IPS-18a (cell line): ENCODE results near the gene PRAMEF8.
"Not testable (repeated sequence)": the region's sequence is repeated elsewhere in the genome, so short reads cannot be mapped to it uniquely, and the experiment has no call there.

Experiments used
- H3K27ac ChIP-seq: one replicate; pipeline ENCODE4 v1.5.1; 2013; ENCODE audit warnings: low read length
- H3K27me3 ChIP-seq: one replicate; pipeline ENCODE4 v1.6.1; 2013; ENCODE audit warnings: mild to moderate bottlenecking, low read length; ENCODE audit not compliant: control insufficient read depth, insufficient read depth
- H3K36me3 ChIP-seq: one replicate; pipeline ENCODE4 v1.6.1; 2013; ENCODE audit warnings: low read depth, low read length; ENCODE audit not compliant: control insufficient read depth
- H3K4me1 ChIP-seq: one replicate; pipeline ENCODE4 v1.6.1; 2013; ENCODE audit warnings: low read depth, low read length; ENCODE audit not compliant: control insufficient read depth
- H3K4me3 ChIP-seq: one replicate; pipeline ENCODE4 v1.5.1; 2013; ENCODE audit warnings: low read length
- H3K9ac ChIP-seq: one replicate; pipeline ENCODE4 v1.6.1; 2013; ENCODE audit warnings: mild to moderate bottlenecking, low read length, moderate library complexity
- H3K9me3 ChIP-seq: one replicate; pipeline ENCODE4 v1.6.1; 2013; ENCODE audit warnings: low read depth, low read length; ENCODE audit not compliant: control insufficient read depth

PRAMEF8 gene

GRCh38 chr1:13246554-13246871 lies 38.4 kb downstream of the PRAMEF8 start:
- H3K36me3 ChIP-seq, H3K4me1 ChIP-seq, H3K27me3 ChIP-seq, H3K27ac ChIP-seq, H3K4me3 ChIP-seq, H3K9ac ChIP-seq: not testable (repeated sequence)
- peaks cover 40% of the 10 kb centered on the region for H3K9me3 ChIP-seq

GRCh38 chr1:13245841-13246553 lies 38.9 kb downstream of the PRAMEF8 start:
- H3K4me1 ChIP-seq, H3K9ac ChIP-seq, H3K36me3 ChIP-seq, H3K27ac ChIP-seq, H3K27me3 ChIP-seq, H3K4me3 ChIP-seq: not testable (repeated sequence)
- H3K9me3 ChIP-seq: peaks cover 45% of the 10 kb centered on the region

- H3K4me3 ChIP-seq, H3K4me1 ChIP-seq, H3K27me3 ChIP-seq, H3K27ac ChIP-seq, H3K9ac ChIP-seq, H3K36me3 ChIP-seq: not testable (repeated sequence)
- peaks cover 57% of the 10 kb centered on the region for H3K9me3 ChIP-seq
Observed at GRCh38 chr1:13243536-13244263, 41.2 kb downstream of the PRAMEF8 start.

- not testable (repeated sequence) for H3K4me3 ChIP-seq, H3K27ac ChIP-seq, H3K9ac ChIP-seq, H3K4me1 ChIP-seq, H3K36me3 ChIP-seq, H3K27me3 ChIP-seq
- H3K9me3 ChIP-seq: peaks cover 49% of the 10 kb centered on the region
Observed at GRCh38 chr1:13239633-13240032, 45.3 kb downstream of the PRAMEF8 start.

GRCh38 chr1:13237572-13237971 lies 47.4 kb downstream of the PRAMEF8 start:
- not testable (repeated sequence) for H3K27ac ChIP-seq, H3K4me1 ChIP-seq, H3K4me3 ChIP-seq, H3K27me3 ChIP-seq, H3K9ac ChIP-seq, H3K36me3 ChIP-seq
- H3K9me3 ChIP-seq: peaks cover 52% of the 10 kb centered on the region

GRCh38 chr1:13234057-13234456 lies 50.9 kb downstream of the PRAMEF8 start:
- not testable (repeated sequence) for H3K27me3 ChIP-seq, H3K9ac ChIP-seq, H3K4me1 ChIP-seq, H3K27ac ChIP-seq, H3K4me3 ChIP-seq, H3K36me3 ChIP-seq
- H3K9me3 ChIP-seq: peaks cover 63% of the 10 kb centered on the region

GRCh38 chr1:13232056-13232455 lies 52.9 kb downstream of the PRAMEF8 start:
- not testable (repeated sequence) for H3K36me3 ChIP-seq, H3K4me1 ChIP-seq, H3K4me3 ChIP-seq, H3K27me3 ChIP-seq, H3K9ac ChIP-seq, H3K27ac ChIP-seq
- peaks cover 65% of the 10 kb centered on the region for H3K9me3 ChIP-seq
